ENCODE results near the gene CCDC40. TPM values are rescaled to one million over a fixed set of nuclear protein-coding genes. Genes with fewer than 3 reads are reported as not detected.
"Not testable (repeated sequence)": the region's sequence is repeated elsewhere in the genome, so short reads cannot be mapped to it uniquely, and the experiment has no call there.

The CCDC40 gene
- total and polyA plus RNA-seq, 12 donors: 2.1 to 15.7 (median 6.0) TPM

DNA sequence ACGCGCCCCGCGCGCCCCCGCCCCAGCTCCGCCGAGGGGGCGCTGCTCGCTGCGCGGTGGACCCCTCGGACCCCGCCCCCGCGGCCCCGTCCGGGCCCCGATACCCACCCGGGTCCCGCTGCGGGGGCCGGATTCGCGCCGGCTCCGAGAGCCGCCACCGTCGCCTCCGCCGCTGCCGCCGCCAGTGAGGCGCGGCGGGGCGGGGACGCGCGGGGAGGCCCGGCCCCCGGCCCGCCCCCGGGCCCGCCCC is 830 bp upstream of the CCDC40 start, which contains the start of gene TBC1D16:
TBC1D16 (minus strand) TSS at position 186 of the 250 bp plus-strand sequence. CDS start 22,325 bp downstream, outside the sequence.
- peak within 1 kb of the TSS; percentile 59 to 93 (median 85) for H3K27ac ChIP-seq
- H3K9me3 ChIP-seq (replicated peaks in 1 of 3): no peaks in the 10 kb centered on the region
- TF ChIP-seq POLR2A (IDR thresholded peaks at IDR 0.05): no peak
- TF ChIP-seq, protein P1, sequence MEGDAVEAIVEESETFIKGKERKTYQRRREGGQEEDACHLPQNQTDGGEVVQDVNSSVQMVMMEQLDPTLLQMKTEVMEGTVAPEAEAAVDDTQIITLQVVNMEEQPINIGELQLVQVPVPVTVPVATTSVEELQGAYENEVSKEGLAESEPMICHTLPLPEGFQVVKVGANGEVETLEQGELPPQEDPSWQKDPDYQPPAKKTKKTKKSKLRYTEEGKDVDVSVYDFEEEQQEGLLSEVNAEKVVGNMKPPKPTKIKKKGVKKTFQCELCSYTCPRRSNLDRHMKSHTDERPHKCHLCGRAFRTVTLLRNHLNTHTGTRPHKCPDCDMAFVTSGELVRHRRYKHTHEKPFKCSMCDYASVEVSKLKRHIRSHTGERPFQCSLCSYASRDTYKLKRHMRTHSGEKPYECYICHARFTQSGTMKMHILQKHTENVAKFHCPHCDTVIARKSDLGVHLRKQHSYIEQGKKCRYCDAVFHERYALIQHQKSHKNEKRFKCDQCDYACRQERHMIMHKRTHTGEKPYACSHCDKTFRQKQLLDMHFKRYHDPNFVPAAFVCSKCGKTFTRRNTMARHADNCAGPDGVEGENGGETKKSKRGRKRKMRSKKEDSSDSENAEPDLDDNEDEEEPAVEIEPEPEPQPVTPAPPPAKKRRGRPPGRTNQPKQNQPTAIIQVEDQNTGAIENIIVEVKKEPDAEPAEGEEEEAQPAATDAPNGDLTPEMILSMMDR (IDR thresholded peaks at IDR 0.05): no peak
- intact Hi-C loops (cut with DNase I): no loop called here
- no peaks in the 10 kb centered on the region for H3K27me3 ChIP-seq
- H3K4me1 ChIP-seq (replicated peaks in 1 of 2): peaks cover 0 to 22% of the 10 kb centered on the region in 2 donors
- no peak for DNase-seq
- H3K36me3 ChIP-seq (replicated peaks in 1 of 2): no peaks in the 10 kb centered on the region
- H3K4me3 ChIP-seq: peak within 1 kb of the TSS in 3 of 4 donors; percentile 68 to 80 (median 72)
- 0 to 1% (median 1%) methylated on average over 8 to 44 of the region's 46 CpGs; no CpG with 5 or more reads in 1 of the 4 donors for WGBS, 4 donors

DNA sequence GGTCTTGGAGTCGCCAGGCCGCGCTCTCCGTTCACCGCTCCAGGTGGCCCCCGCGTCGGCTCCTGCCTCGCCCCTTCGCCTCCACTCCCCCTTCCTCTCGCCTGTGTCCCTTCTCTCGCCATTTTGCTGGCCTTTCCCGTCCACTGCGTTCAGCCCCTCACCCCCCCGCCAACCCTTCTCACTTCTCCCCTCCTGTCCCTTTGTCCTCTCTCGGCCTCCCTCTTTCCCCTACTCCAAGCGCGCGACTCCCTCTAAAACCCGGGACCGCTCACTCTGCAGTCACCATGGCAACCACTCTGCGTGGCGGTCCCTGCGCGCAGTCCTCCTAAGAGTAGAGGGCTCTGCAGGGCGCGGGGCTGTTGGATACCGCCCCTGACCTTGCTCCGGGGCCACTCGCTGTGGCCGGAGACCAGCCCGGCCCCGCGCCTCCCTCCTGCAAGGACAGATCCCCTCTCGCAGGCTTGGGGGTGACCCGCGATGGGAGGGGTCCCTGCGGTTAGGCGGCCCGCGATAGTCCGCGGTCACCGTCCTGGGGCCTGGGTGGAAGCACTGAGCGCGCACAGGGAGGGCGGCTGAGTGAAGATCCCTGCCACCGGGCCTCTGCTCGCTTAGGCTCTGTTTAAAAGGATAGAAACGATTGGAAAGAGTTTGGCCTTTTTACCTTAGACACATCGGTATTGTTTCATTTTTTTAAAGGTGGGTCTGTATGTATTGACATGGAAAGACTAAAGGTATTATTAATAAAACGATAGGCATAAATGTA is 454 bp downstream of the CCDC40 start:
- Histone ChIP-seq H3K4me1 (replicated peaks in 1 of 2) (peaks cover 0 to 17% of the 10 kb centered on the region in 2 donors), H3K9me3 (replicated peaks in 1 of 3) (no peaks in the 10 kb centered on the region), H3K36me3 (replicated peaks in 1 of 2) (no peaks in the 10 kb centered on the region), H3K4me3 (peak overlapping the region in 3 of 4 donors; percentile 64 to 80 (median 72)), H3K27ac (peak overlapping the region in 4 of 5 donors; percentile 84 to 93 (median 87)), H3K27me3 (no peaks in the 10 kb centered on the region)
- peak in 6 of 7 donors; percentile 48 to 72 (median 52) for DNase-seq
- WGBS, 4 donors: 1 to 2% (median 1%) methylated on average over 31 to 52 of the region's 52 CpGs
- TF ChIP-seq POLR2A (IDR thresholded peaks at IDR 0.05): no peak
- TF ChIP-seq, protein P1 (IDR thresholded peaks at IDR 0.05): no peak
- intact Hi-C loops (cut with DNase I): no loop called here

DNA sequence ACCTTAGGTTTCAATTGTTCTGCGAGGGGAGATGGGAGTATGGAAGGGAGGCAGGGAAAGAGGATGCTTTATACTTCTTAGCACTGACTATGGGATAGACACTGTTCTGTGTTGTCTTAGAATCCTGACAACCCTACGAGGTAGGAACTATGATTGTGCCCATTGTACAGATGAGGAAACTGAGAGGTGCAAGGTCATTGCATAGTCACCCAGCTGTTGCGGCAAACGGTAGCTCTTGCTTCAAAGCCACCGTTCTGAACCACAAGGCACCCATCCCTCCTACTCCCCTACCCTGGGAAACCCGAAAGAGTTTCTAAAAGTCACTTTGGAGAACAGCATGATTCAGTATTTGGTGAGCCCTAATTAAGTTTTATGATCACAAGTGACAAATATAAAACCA is 7.5 kb downstream of the CCDC40 start:
- H3K4me1 ChIP-seq (replicated peaks in 1 of 2): no peaks in the 10 kb centered on the region
- intact Hi-C loops (cut with DNase I): no loop called here
- DNase-seq: no peak
- H3K27me3 ChIP-seq: no peaks in the 10 kb centered on the region
- no peaks in the 10 kb centered on the region for H3K9me3 ChIP-seq (replicated peaks in 1 of 3)
- no peak overlapping the region for H3K27ac ChIP-seq
- no peak overlapping the region for H3K4me3 ChIP-seq
- 86 to 91% (median 89%) methylated on average over 6 of the region's 6 CpGs for WGBS, 4 donors
- H3K36me3 ChIP-seq (replicated peaks in 1 of 2): no peaks in the 10 kb centered on the region
- no peak for TF ChIP-seq POLR2A (IDR thresholded peaks at IDR 0.05)
- TF ChIP-seq, protein P1 (IDR thresholded peaks at IDR 0.05): no peak

DNA sequence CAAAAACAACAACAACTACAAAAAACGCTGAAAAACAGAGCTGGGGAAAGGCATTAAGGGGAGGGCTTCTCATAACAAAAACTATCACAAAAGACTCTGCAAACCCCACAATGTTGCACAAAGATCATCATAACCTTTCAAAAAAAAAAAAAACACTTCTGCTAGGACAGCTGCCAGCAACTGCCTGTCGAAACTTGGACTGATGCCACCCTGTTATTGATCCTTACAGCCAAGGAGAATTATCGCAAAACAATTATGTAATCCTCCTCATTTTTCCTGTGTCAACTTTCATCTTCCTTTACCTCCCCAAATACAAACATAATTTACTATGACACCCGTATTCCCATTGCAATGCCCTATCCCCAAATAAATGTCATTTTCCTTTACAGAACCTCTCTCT is 9.3 kb downstream of the CCDC40 start:
- TF ChIP-seq, protein P1 (IDR thresholded peaks at IDR 0.05): no peak
- TF ChIP-seq POLR2A (IDR thresholded peaks at IDR 0.05): no peak
- Histone ChIP-seq H3K4me1 (replicated peaks in 1 of 2) (no peaks in the 10 kb centered on the region), H3K27ac (no peak overlapping the region), H3K36me3 (replicated peaks in 1 of 2) (peaks cover 0 to 7% of the 10 kb centered on the region in 2 donors), H3K9me3 (replicated peaks in 1 of 3) (no peaks in the 10 kb centered on the region), H3K27me3 (no peaks in the 10 kb centered on the region), H3K4me3 (no peak overlapping the region)
- 39 to 53% (median 45%) methylated on average over 4 of the region's 4 CpGs for WGBS, 4 donors
- no peak for DNase-seq
- intact Hi-C loops (cut with DNase I): no loop called here

DNA sequence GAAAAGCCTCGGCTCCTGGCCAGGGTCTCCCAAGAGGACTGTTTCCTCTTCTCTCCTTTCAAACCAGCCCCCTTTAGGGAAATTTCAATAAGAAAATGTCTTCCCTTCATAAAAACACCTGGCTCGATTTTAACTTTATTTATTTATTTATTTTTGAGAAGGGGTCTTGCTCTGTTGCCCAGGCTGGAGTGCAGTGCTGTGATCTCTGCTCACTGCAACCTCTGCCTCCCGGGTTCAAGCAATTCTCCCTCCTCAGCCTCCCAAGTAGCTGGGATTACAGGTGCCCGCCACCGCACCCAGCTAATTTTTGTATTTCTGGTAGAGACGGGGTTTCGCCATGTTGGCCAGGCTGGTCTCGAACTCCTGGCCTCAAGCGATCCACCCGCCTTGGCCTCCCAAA is 10.3 kb downstream of the CCDC40 start:
- H3K27me3 ChIP-seq; H3K36me3 ChIP-seq (replicated peaks in 1 of 2); H3K9me3 ChIP-seq (replicated peaks in 1 of 3); H3K4me1 ChIP-seq (replicated peaks in 1 of 2); intact Hi-C loops (cut with DNase I); DNase-seq; H3K4me3 ChIP-seq; H3K27ac ChIP-seq: not testable (repeated sequence)
- WGBS, 4 donors: 93 to 99% (median 95%) methylated on average over 10 of the region's 10 CpGs

Measured in adrenal gland (tissue), 12 donors.